ENCODE results near the gene CDH20. TPM values are rescaled to one million over a fixed set of nuclear protein-coding genes. Genes with fewer than 3 reads are reported as not detected.
A peak's percentile ranks its signal among the peaks of the same experiment; 100 is the strongest.

The CDH20 gene
- total and polyA plus RNA-seq, 2 of the 4 experiments (the other 2 are of a cell fraction): not detected

- intact Hi-C loops (cut with micrococcal nuclease): no loop called here
- DNase-seq: peak; percentile 10
- CTCF ChIA-PET: interaction anchor here (1.0 to 1.3 kb wide), 2 partner anchors 14 to 67 kb away, joined by 3 read pairs; no protein-coding TSS in a partner anchor
Observed at GRCh38 chr18:61435064-61435652, 101.9 kb downstream of the CDH20 start.

More at GRCh38 chr18:61435064-61435652, 101.9 kb downstream of the CDH20 start:
- Histone ChIP-seq H3K9me1 (ENCODE audit: insufficient read depth, low read length) (no peaks in the 10 kb centered on the region), H3K9ac (ENCODE audit: low read depth, low read length) (no peak overlapping the region), H2AFZ (replicated peaks; ENCODE audit: low read length, poor library complexity) (no peak overlapping the region), H2BK120ac (ENCODE audit: low read depth, low read length) (no peak overlapping the region), H4K5ac (ENCODE audit: low read depth, low read length) (no peak overlapping the region), H3K27ac (ENCODE audit: insufficient read depth, low read length) (no peak overlapping the region), H2AK5ac (ENCODE audit: low read depth, low read length) (no peak overlapping the region), H3K4me2 (ENCODE audit: low read depth, low read length) (no peak overlapping the region), H2AK9ac (replicated peaks; ENCODE audit: low read depth, low read length, poor library complexity) (no peak overlapping the region), H2BK20ac (ENCODE audit: low read depth, low read length) (no peak overlapping the region), H3K4me3 (ENCODE audit: insufficient read depth, low read depth, low read length) (no peak overlapping the region), H3K4me1 (ENCODE audit: control insufficient read depth, insufficient read depth, low read length) (no peaks in the 10 kb centered on the region), H4K8ac (ENCODE audit: low read depth in 2 of 2, low read length in 2 of 2) (no peak overlapping the region), H3K27me3 (ENCODE audit: control insufficient read depth, insufficient read depth, low read length) (no peaks in the 10 kb centered on the region), H3K14ac (replicated peaks; ENCODE audit: low read depth, low read length) (no peak overlapping the region), H4K20me1 (ENCODE audit: insufficient read depth, low read length) (no peaks in the 10 kb centered on the region), H3K4ac (ENCODE audit: low read depth, low read length) (no peak overlapping the region), H2BK5ac (ENCODE audit: low read depth, low read length, poor library complexity, severe bottlenecking) (no peak overlapping the region), H3K79me1 (ENCODE audit: low read depth in 1 of 2, low read length in 2 of 2) (no peaks in the 10 kb centered on the region), H2BK15ac (ENCODE audit: low read depth, low read length) (no peak overlapping the region), H3K9me3 (ENCODE audit: control insufficient read depth, insufficient read depth, low read length) (no peaks in the 10 kb centered on the region), H4K91ac (ENCODE audit: insufficient read depth, low read depth, low read length) (no peak overlapping the region), H3K36me3 (ENCODE audit: control insufficient read depth, insufficient read depth, low read length) (no peaks in the 10 kb centered on the region), H3K56ac (ENCODE audit: extremely low read depth, insufficient read depth, low read length) (no peak overlapping the region), H3K23ac (ENCODE audit: low read depth, low read length) (no peak overlapping the region), H3K18ac (ENCODE audit: low read depth, low read length) (no peak overlapping the region)
- no CpG with 5 or more reads among the region's 3 CpGs for WGBS, 2 experiments (ENCODE audit: extremely low coverage in 2 of 2, insufficient read length in 1 of 2)
- no peak for TF ChIP-seq ELK1 (IDR thresholded peaks at IDR 0.05; ENCODE audit: borderline replicate concordance, low read depth, low read length)
- no peak for TF ChIP-seq CHD1 (IDR thresholded peaks at IDR 0.05; ENCODE audit: low read depth, low read length)
- TF ChIP-seq NFE2L2 (IDR thresholded peaks at IDR 0.05; ENCODE audit: low read depth, low read length): no peak
- no peak for TF ChIP-seq USF2 (IDR thresholded peaks at IDR 0.05; ENCODE audit: low read depth, low read length)
- TF ChIP-seq CTCF (conservative IDR thresholded peaks at IDR 0.05; ENCODE audit: low read depth, low read length): peak; percentile 44
- peak; percentile 28; the same call in 1 of the 2 replicates for TF ChIP-seq RAD21 (IDR thresholded peaks at IDR 0.05; ENCODE audit: low read length)
- peak; percentile 64 for ATAC-seq (ENCODE audit: low read depth)
- BruUV-seq (replicated peaks): no TSS peak
- in situ Hi-C loops (cut with MboI; ENCODE audit: low sequenced_read_pairs): no loop called here
- POLR2A ChIA-PET (ENCODE audit: unreplicated experiment): no interaction called here
- dilution Hi-C loops (cut with HindIII; ENCODE audit: low sequenced_read_pairs, unreplicated experiment): no loop called here
